ENCODE results near the gene SERPINF2.
A peak's percentile ranks its signal among the peaks of the same experiment; 100 is the strongest.
"Not testable (repeated sequence)": the region's sequence is repeated elsewhere in the genome, so short reads cannot be mapped to it uniquely, and the experiment has no call there.

The SERPINF2 gene

DNA sequence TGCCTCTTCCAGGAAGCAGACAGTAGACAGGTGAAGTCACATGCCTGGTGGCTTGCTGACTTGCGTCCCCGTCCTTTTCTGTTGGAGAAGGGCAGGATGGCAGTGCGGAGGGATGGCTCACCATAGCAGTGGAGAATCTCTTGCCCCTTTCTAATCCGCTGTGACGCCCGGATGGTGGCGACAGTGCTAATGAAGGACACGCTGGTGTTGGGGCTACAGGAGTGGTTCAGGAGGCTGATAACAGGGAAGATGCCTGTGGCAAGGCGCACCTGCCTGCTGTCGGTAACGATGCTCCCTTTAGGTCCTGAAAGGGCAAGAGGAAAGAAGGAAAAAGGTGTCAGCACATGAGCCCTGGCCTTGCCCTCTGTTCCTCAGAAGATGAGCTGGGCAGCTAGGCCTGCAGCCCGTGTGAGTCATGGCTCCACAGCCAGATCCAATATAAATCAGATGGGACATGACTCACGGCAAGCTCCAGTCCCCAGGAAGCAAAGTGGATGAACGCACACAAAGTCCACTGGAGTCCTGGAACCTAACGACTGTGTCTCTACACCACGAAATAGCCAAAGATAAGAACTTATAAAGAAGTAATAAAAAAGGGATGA is 44.7 kb downstream of the SERPINF2 start:
- TF ChIP-seq, protein P1, sequence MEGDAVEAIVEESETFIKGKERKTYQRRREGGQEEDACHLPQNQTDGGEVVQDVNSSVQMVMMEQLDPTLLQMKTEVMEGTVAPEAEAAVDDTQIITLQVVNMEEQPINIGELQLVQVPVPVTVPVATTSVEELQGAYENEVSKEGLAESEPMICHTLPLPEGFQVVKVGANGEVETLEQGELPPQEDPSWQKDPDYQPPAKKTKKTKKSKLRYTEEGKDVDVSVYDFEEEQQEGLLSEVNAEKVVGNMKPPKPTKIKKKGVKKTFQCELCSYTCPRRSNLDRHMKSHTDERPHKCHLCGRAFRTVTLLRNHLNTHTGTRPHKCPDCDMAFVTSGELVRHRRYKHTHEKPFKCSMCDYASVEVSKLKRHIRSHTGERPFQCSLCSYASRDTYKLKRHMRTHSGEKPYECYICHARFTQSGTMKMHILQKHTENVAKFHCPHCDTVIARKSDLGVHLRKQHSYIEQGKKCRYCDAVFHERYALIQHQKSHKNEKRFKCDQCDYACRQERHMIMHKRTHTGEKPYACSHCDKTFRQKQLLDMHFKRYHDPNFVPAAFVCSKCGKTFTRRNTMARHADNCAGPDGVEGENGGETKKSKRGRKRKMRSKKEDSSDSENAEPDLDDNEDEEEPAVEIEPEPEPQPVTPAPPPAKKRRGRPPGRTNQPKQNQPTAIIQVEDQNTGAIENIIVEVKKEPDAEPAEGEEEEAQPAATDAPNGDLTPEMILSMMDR (IDR thresholded peaks at IDR 0.05; ENCODE audit: low read depth, low read length): no peak
- peak; percentile 68 for DNase-seq (ENCODE audit: extremely low read depth, low read depth)

DNA sequence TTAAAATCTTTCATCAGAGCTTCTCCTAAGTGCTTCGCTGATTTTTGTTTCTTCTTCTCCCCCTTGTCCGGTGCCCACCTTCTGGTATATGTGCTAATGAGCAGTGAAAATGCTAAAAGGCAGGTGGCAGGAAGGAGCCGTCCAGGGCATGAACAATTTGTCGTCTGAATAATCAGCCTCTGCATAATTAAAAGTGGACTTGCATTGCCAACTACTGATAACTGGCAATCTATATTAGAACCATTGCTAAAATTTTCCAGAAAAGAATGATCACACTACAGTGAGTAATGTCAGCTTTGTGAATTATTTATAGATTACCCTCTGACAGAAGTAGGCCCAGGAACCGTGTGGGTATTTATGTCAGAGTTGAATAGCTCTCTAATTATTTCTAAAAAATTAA is 47.3 kb downstream of the SERPINF2 start:
- no peak for DNase-seq (ENCODE audit: extremely low read depth, low read depth)
- TF ChIP-seq, protein P1 (IDR thresholded peaks at IDR 0.05; ENCODE audit: low read depth, low read length): no peak

DNA sequence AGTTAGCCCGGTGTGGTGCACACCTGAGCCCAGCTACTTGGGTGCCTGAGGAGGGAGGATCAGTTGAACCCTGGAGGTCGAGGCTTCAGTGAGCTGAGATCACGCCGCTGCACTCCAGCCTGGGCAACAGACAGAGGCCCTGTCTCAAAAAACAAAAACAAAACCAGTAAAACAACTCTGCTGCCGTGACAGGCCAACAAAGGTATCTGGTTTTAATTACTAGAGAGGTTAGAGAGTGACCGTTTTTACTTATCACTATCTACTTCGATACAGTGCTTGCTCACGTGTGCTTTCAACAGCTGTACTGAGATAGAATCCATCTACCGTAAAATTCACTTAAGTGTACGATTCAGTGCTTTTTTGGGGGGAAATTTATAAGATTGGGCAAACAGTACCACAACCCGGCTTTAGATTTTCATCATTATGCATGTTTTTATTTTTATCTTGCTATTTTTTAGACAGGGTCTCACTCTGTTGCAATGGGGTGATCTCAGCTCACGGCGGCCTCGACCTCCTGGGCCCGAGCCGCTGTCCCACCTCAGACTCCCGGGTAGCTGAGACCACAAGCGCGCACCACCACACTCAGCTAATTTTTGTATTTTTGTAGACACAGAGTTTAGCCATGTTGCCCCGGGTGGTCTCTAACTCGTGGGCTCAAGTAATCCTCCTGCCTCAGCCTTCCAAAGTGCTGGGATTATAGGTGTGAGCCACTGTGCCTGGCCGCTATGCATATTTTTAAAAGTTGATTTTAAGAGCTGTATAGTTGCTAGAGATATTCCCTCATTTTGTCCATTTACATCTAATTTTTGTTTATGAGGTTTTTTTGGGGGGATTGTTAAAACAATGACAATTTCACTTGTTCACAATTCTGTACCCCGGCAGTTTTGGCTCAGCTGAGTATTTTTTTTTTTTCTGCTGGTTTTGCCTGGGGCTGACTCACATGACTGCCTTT is 50.1 kb downstream of the SERPINF2 start:
- no peak for DNase-seq (ENCODE audit: extremely low read depth, low read depth)

DNA sequence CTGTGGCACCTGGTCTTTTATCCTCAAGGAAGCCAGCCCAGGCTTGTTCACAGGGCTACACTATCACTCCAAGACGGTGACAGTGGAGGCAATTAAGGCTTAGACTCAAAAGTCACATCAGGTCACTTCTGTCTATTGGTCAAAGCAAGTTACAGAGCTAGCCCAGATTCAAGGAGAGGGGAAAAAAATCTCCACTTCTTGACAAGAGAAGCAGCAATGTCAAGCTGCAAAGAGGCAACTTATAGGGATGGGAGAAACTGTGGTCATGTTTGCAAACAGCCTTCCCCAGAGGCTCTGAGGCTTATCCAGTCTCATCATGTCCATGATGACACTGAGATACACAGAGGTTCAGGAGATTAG is 50.8 kb downstream of the SERPINF2 start:
- no peak for DNase-seq (ENCODE audit: extremely low read depth, low read depth)
- TF ChIP-seq, protein P1 (IDR thresholded peaks at IDR 0.05; ENCODE audit: low read depth, low read length): no peak

More for the DNA sequence above, 50.1 kb downstream of the SERPINF2 start:
- TF ChIP-seq, protein P1 (IDR thresholded peaks at IDR 0.05; ENCODE audit: low read depth, low read length): no peak

DNA sequence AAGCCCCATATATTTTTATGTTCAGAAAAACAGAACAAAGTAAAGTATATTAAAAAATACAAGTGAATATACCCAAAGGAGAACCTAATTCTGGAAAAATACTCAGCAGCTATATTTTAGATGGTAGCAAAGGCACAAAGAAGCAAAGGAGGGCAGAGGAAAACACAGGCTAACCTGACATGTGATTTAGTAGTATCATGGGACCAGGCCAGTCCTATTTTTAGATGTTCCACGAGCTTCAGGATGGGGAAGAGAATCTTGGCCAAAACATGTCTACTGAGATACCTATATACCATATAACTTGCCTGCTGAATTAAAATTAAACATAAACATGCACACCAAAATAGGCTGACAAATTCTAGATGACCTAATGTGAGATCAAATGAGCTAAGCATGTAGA is 54.1 kb downstream of the SERPINF2 start:
- TF ChIP-seq, protein P1 (IDR thresholded peaks at IDR 0.05; ENCODE audit: low read depth, low read length): no peak
- DNase-seq (ENCODE audit: extremely low read depth, low read depth): no peak

DNA sequence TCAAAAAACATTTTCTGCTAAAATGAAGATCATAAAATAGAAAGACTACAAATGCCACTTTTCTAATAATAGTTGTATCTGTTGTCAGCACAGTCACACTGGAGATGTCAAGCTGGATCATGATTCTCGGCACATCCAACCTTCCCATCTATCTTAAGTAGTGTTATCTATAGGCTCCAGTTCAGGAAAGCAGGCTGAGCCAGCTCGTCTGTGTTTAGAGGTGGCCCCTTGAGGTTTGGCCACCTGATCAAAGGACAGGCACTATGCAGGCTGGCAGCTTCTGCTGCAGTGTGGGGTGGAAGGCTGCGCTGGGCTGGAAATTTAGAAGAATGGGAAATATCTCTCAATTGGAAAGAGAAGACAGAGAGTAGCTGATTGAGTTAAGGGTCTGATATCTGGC is 54.7 kb downstream of the SERPINF2 start:
- DNase-seq (ENCODE audit: extremely low read depth, low read depth): no peak
- TF ChIP-seq, protein P1 (IDR thresholded peaks at IDR 0.05; ENCODE audit: low read depth, low read length): no peak

DNA sequence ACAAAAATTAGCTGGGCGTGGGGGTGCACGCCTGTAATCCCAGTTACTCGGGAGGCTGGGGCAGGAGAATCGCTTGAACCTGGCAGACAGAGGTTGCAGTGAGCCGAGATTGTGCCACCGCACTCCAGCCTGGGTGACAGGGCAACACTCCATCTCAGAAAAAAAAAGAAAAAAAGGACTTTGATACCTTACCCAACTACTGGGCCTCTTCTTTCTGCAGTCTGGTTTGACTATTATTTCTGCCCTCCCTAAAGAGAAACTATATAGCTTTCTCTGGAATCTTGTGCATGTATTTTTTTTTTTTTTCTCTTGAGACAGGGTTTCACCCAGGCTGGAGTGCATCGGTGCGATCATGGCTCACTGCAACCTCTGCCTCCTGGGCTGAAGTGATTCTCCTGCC is 55.2 kb downstream of the SERPINF2 start:
- not testable (repeated sequence) for DNase-seq (ENCODE audit: extremely low read depth, low read depth)

Measured in AG09319 (cell line).